Astrocyte of the cerebellum (primary cell): ENCODE data around the gene MROH8.

ENCODE experiments used
- DNase-seq: peaks from one replicate; pipeline ENCODE4 v3.0.0-alpha.2; 2011; ENCODE audit warnings: low read depth
- H3K4me3 ChIP-seq: 2 replicates; pipeline ENCODE4 v1.5.1; 2011; ENCODE audit warnings: mild to moderate bottlenecking, low read depth, low read length, moderate library complexity
- CTCF ChIP-seq: IDR thresholded peaks from 2 replicates; pipeline ENCODE4 v1.5.1; 2012; ENCODE audit warnings: low read length, low read depth, moderate library complexity, mild to moderate bottlenecking; ENCODE audit errors: missing control alignments
- in situ Hi-C: cut with HindIII; loops from 2 replicates; pipeline ENCODE4 v1.10.0; 2017; ENCODE audit warnings: low sequenced_read_pairs

Gene MROH8

GRCh38 chr20:37161830-37162549, 17.4 kb downstream of the MROH8 start:
- in situ Hi-C loops = no loop called here
- no peak for DNase-seq
- TF ChIP-seq CTCF = no peak
- no peak overlapping the region for H3K4me3 ChIP-seq

- no peak for DNase-seq
- no peak overlapping the region for H3K4me3 ChIP-seq
- in situ Hi-C loops = no loop called here
- TF ChIP-seq CTCF = no peak
These were observed 18.7 kb downstream of the MROH8 start for GRCh38 chr20:37160683-37161082.

- TF ChIP-seq CTCF = no peak
- in situ Hi-C loops = no loop called here
These were observed 21.1 kb downstream of the MROH8 start for GRCh38 chr20:37158248-37158647.

GRCh38 chr20:37155987-37156386, 23.4 kb downstream of the MROH8 start:
- no peak overlapping the region for H3K4me3 ChIP-seq
- TF ChIP-seq CTCF = no peak
- no peak for DNase-seq
- in situ Hi-C loops = no loop called here

More at GRCh38 chr20:37158248-37158647, 21.1 kb downstream of the MROH8 start:
- no peak for DNase-seq
- no peak overlapping the region for H3K4me3 ChIP-seq

GRCh38 chr20:37154684-37155298, 24.6 kb downstream of the MROH8 start:
- DNase-seq = no peak
- no peak overlapping the region for H3K4me3 ChIP-seq
- TF ChIP-seq CTCF = no peak
- in situ Hi-C loops = no loop called here

- no peak for TF ChIP-seq CTCF
- no peak for DNase-seq
- H3K4me3 ChIP-seq = no peak overlapping the region
- in situ Hi-C loops = no loop called here
These were observed 27.1 kb downstream of the MROH8 start for GRCh38 chr20:37152284-37152683.
